BLaER1 (cell line): ENCODE measurements around the gene SCAMP2.

ENCODE experiments used
- H3K27ac ChIP-seq: shearing (Covaris generic); formaldehyde crosslinking; 2 replicates; pipeline ENCODE4 v1.8.1; 2022
- H3K27me3 ChIP-seq: shearing (Covaris generic); formaldehyde crosslinking; 2 replicates; pipeline ENCODE4 v1.8.1; 2022
- H3K36me3 ChIP-seq: shearing (Covaris generic); formaldehyde crosslinking; 2 replicates; pipeline ENCODE4 v1.8.1; 2022
- H3K4me1 ChIP-seq: shearing (Covaris generic); formaldehyde crosslinking; 2 replicates; pipeline ENCODE4 v1.8.1; 2022
- H3K4me2 ChIP-seq: shearing (Covaris generic); formaldehyde crosslinking; 2 replicates; pipeline ENCODE4 v1.8.1; 2022
- H3K4me3 ChIP-seq: shearing (Covaris generic); formaldehyde crosslinking; 2 replicates; pipeline ENCODE4 v1.8.1; 2022
- H3K9ac ChIP-seq: shearing (Covaris generic); formaldehyde crosslinking; 2 replicates; pipeline ENCODE4 v1.8.1; 2022
- H3K9me3 ChIP-seq: shearing (Covaris generic); formaldehyde crosslinking; 2 replicates; pipeline ENCODE4 v1.8.1; 2022
- H4K20me1 ChIP-seq: shearing (Covaris generic); formaldehyde crosslinking; 2 replicates; pipeline ENCODE4 v1.8.1; 2022
- Cebpa-rat ChIP-seq: shearing (Covaris generic); IDR thresholded peaks from 2 replicates; pipeline ENCODE4 v1.8.1; 2022

SCAMP2 gene

DNA sequence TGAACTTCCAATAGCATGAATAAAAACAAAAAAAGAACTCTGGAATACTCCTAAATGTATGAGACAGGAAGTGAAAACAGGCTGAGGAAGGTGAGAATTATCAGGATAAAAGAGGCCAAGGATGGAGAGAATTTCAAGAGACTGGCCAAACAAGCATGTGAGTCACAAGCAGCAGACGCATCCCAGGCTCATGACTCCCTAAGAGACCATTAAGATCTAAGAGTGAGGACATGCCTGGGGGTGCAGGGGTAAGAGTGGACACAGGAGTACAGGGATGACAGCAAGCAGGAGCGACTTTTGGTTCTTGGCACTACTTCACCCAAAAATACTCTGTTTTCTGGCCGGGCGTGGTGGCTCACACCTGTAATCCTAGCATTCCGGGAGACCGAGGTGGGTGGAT, 7.1 kb downstream of the SCAMP2 start:
- peaks cover 36% of the 10 kb centered on the region for H3K36me3 ChIP-seq
- peaks cover 75% of the 10 kb centered on the region for H3K4me1 ChIP-seq
- H3K9me3 ChIP-seq = peaks cover 7% of the 10 kb centered on the region; the same call in 1 of the 2 replicates
- no peaks in the 10 kb centered on the region for H3K27me3 ChIP-seq
- no peak overlapping the region for H3K9ac ChIP-seq
- peak overlapping the region; percentile 36; the same call in 1 of the 2 replicates for H3K27ac ChIP-seq
- TF ChIP-seq Cebpa-rat = no peak
- H3K4me2 ChIP-seq = peak overlapping the region; percentile 53
- no peak overlapping the region for H3K4me3 ChIP-seq
- peaks cover 95% of the 10 kb centered on the region for H4K20me1 ChIP-seq

DNA sequence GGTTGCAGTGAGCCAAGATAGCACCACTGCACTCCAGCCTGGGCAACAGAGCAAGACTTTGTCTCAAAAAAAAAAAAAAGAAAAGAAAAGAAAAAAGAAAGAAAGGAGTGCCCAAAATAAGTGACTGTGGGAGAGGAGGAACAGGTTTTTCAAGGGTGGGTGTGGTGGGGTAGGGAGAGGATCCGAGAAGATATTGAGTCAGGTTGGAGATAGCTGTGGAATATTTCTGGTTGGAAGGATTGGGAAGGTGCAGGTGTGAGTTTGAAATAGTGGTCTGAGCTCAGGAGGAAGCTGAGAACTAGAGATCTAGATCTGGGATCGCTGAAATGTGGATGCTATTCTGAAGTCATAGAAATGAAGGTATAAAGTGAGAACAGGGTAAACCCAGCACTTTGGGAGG, 7.8 kb downstream of the SCAMP2 start:
- Histone ChIP-seq H3K4me3 (no peak overlapping the region), H3K4me1 (peaks cover 68% of the 10 kb centered on the region), H3K27me3 (no peaks in the 10 kb centered on the region), H3K27ac (no peak overlapping the region), H4K20me1 (peaks cover 95% of the 10 kb centered on the region), H3K4me2 (peak overlapping the region; percentile 53; the same call in 1 of the 2 replicates), H3K9ac (no peak overlapping the region), H3K9me3 (peaks cover 7% of the 10 kb centered on the region; the same call in 1 of the 2 replicates), H3K36me3 (peaks cover 36% of the 10 kb centered on the region)
- no peak for TF ChIP-seq Cebpa-rat

GRCh38 chr15:74864296-74864695, 8.9 kb downstream of the SCAMP2 start:
- peaks cover 36% of the 10 kb centered on the region for H3K36me3 ChIP-seq
- no peaks in the 10 kb centered on the region for H3K27me3 ChIP-seq
- H3K4me1 ChIP-seq = peaks cover 68% of the 10 kb centered on the region
- no peak for TF ChIP-seq Cebpa-rat
- no peak overlapping the region for H3K9ac ChIP-seq
- H4K20me1 ChIP-seq = peaks cover 95% of the 10 kb centered on the region
- no peak overlapping the region for H3K4me2 ChIP-seq
- H3K27ac ChIP-seq = no peak overlapping the region
- H3K4me3 ChIP-seq = no peak overlapping the region
- peaks cover 7% of the 10 kb centered on the region; the same call in 1 of the 2 replicates for H3K9me3 ChIP-seq

DNA sequence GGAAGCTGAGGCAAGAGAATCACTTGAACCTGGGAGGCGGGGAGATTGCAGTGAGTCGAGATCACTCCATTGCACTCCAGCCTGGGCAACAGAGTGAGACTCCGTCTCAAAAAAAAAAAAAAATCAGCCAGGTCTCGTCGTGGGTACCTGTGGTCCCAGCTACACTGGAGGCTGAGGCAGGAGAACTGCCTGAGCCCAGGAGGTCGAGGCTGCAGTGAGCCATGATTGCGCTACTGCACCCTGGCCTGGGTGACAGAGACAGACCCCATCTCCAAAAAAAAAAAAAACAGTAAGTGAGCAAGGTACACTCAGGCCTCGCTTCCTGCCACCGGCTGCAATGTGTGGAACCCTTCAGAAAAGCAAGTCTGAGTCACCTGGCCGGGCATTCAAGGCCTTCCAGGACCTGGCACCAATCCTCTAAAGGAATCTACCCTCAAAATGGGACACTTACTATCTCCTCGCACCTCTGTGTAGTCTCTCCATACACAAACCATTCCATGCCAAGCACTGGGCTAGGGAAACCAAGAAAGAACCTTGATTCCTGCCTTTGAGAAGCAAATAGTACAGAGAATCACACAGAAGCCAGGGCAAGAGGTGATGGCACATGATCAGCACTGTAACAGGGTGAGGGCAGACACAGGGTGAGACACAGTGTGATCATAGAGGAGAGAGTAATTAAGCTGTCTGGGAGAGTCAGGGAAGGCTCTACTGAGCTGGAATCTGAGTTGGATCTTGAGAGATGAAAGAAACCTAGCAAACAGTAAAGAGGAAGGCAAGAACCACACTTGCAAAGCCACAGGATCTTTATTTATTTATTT, 9.7 kb downstream of the SCAMP2 start:
- Histone ChIP-seq H3K9me3 (peaks cover 7% of the 10 kb centered on the region; the same call in 1 of the 2 replicates), H3K4me1 (peaks cover 68% of the 10 kb centered on the region), H3K9ac (no peak overlapping the region), H3K27ac (no peak overlapping the region), H4K20me1 (peaks cover 95% of the 10 kb centered on the region), H3K27me3 (no peaks in the 10 kb centered on the region), H3K36me3 (peaks cover 30% of the 10 kb centered on the region), H3K4me2 (0 out of 2 replicates have a peak overlapping the region, but pooled peaks have one; percentile 1), H3K4me3 (no peak overlapping the region)
- no peak for TF ChIP-seq Cebpa-rat

GRCh38 chr15:74858369-74858740, 14.8 kb downstream of the SCAMP2 start:
- Histone ChIP-seq H3K9me3 (no peaks in the 10 kb centered on the region), H4K20me1 (peaks cover 98% of the 10 kb centered on the region), H3K9ac (peak overlapping the region; percentile 28; the same call in 1 of the 2 replicates), H3K27ac (peak overlapping the region; percentile 68), H3K27me3 (no peaks in the 10 kb centered on the region), H3K4me3 (no peak overlapping the region), H3K36me3 (peaks cover 5% of the 10 kb centered on the region), H3K4me1 (peaks cover 72% of the 10 kb centered on the region), H3K4me2 (peak overlapping the region; percentile 91)
- no peak for TF ChIP-seq Cebpa-rat

DNA sequence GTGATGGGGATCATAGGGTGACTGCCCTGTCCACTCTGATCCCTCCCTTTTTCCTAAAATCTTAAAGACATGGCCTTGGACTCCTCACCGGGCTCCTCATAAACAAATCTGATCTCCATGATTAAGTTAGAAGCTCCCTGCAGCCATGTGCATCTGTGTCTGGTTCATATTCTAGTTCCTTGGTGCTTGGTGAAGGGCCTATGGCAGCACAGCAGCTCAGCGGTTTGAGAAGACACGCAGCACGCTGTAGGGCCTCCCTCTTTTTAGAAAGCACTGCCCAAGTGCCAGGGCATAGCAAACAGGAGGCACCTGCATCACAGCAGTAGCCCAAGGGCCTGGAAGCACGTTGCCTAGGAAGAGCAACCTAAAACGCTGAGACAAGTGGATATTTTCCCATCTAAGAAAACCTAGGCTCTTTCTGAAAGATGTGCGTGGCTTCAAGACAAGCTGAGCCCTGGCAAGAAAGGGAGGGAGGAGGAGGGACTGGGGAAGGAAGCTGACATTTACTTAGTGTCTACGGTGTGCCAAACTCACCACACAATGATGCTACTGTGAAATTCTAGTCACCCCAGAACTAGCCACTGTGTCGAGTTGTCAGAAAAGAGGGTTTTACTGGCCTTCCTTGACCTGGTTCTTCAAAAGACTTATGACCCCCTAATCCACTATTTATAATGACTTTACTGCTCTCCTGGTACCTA, 15.3 kb downstream of the SCAMP2 start:
- H3K9ac ChIP-seq = peak overlapping the region; percentile 28; the same call in 1 of the 2 replicates
- H3K36me3 ChIP-seq = peaks cover 10% of the 10 kb centered on the region
- H3K27ac ChIP-seq = peak overlapping the region; percentile 68
- peak overlapping the region; percentile 91 for H3K4me2 ChIP-seq
- H3K4me1 ChIP-seq = peaks cover 76% of the 10 kb centered on the region
- TF ChIP-seq Cebpa-rat = no peak
- H3K27me3 ChIP-seq = no peaks in the 10 kb centered on the region
- peaks cover 98% of the 10 kb centered on the region for H4K20me1 ChIP-seq
- no peaks in the 10 kb centered on the region for H3K9me3 ChIP-seq
- H3K4me3 ChIP-seq = no peak overlapping the region

- peaks cover 17% of the 10 kb centered on the region for H3K36me3 ChIP-seq
- H3K4me1 ChIP-seq = peaks cover 79% of the 10 kb centered on the region
- no peak overlapping the region for H3K4me3 ChIP-seq
- peak overlapping the region; percentile 91 for H3K4me2 ChIP-seq
- no peak for TF ChIP-seq Cebpa-rat
- no peaks in the 10 kb centered on the region for H3K27me3 ChIP-seq
- H3K27ac ChIP-seq = peak overlapping the region; percentile 68
- H3K9me3 ChIP-seq = no peaks in the 10 kb centered on the region
- H4K20me1 ChIP-seq = peaks cover 97% of the 10 kb centered on the region
- peak overlapping the region; percentile 28; the same call in 1 of the 2 replicates for H3K9ac ChIP-seq
Observed at GRCh38 chr15:74857082-74857655, 16.0 kb downstream of the SCAMP2 start.

DNA sequence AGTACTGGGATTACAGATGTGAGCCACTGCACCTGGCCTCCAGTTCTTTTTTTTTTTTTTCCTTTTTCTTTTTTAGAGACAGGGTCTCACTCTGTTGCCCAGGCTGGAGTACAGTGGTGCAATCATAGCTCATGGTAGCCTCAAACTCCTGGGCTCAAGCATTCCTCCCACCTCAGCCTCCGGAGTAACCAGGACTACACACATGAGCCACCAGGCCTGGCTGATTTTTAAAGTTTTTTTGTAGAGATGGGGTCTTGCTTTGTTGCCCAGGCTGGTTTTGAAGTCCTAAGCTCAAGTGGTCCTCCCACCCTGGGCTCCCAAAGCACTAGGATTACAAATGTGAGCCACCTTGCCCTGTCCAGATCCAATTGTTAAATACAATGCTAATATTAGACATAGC, 16.6 kb downstream of the SCAMP2 start:
- Histone ChIP-seq H3K9me3 (no peaks in the 10 kb centered on the region), H3K4me3 (no peak overlapping the region), H3K9ac (no peak overlapping the region), H3K4me1 (peaks cover 79% of the 10 kb centered on the region), H3K36me3 (peaks cover 23% of the 10 kb centered on the region), H4K20me1 (peaks cover 92% of the 10 kb centered on the region), H3K4me2 (peak overlapping the region; percentile 91), H3K27ac (no peak overlapping the region), H3K27me3 (no peaks in the 10 kb centered on the region)
- no peak for TF ChIP-seq Cebpa-rat

DNA sequence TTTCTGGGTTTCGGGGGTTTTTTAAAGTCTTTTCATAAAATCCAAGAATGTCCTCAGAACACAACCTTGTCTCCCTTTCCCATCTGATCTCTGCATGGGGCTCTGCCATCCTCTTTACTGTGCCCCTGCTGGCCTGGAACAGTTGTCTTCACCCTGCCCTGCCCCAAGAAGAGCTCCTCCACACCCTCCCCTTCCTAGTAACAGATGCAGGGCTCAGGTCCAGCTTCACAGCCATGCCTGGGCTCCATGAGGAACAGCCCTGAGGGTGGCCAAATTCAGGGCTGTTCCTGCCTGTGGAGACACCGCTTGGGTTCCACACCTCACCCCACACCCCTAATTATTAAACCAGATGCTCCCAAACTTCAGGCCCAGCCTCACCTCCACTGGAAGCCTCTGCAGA, 17.3 kb downstream of the SCAMP2 start:
- no peak for TF ChIP-seq Cebpa-rat
- Histone ChIP-seq H3K27ac (peak overlapping the region; percentile 59; the same call in 1 of the 2 replicates), H3K9me3 (no peaks in the 10 kb centered on the region)

More for the DNA sequence above, 17.3 kb downstream of the SCAMP2 start:
- Histone ChIP-seq H3K4me3 (no peak overlapping the region), H3K4me1 (peaks cover 79% of the 10 kb centered on the region), H3K36me3 (peaks cover 30% of the 10 kb centered on the region), H3K4me2 (peak overlapping the region; percentile 91), H3K27me3 (no peaks in the 10 kb centered on the region), H4K20me1 (peaks cover 85% of the 10 kb centered on the region), H3K9ac (0 out of 2 replicates have a peak overlapping the region, but pooled peaks have one; percentile 41)
